Stimulated activated CD8-positive, alpha-beta memory T cell treated with anti-CD3 and anti-CD28 coated beads, Interleukin-7, amount 100 ng/mL, for 1 hour (primary cell): Measurements from ENCODE around the gene PAK4.
"Not testable (repeated sequence)": the region's sequence is repeated elsewhere in the genome, so short reads cannot be mapped to it uniquely, and the experiment has no call there.

Experiments
- DNase-seq, 2 donors: peaks; one replicate each; pipeline ENCODE4 v3.0.0-alpha.2; 2020; ENCODE audit warnings: low read depth in 2 of 2

Gene PAK4

GRCh38 chr19:39125554-39126311 lies at the start of gene PAK4:
Gene PAK4, plus strand, starts transcription at chr19:39125786. Its CDS starts 43,768 bp downstream, at chr19:39169554.
- DNase-seq = peak; percentile 94 to 95

- no peak for DNase-seq
These were observed 48.3 kb upstream of the PAK4 start for GRCh38 chr19:39077323-39077722.

DNA sequence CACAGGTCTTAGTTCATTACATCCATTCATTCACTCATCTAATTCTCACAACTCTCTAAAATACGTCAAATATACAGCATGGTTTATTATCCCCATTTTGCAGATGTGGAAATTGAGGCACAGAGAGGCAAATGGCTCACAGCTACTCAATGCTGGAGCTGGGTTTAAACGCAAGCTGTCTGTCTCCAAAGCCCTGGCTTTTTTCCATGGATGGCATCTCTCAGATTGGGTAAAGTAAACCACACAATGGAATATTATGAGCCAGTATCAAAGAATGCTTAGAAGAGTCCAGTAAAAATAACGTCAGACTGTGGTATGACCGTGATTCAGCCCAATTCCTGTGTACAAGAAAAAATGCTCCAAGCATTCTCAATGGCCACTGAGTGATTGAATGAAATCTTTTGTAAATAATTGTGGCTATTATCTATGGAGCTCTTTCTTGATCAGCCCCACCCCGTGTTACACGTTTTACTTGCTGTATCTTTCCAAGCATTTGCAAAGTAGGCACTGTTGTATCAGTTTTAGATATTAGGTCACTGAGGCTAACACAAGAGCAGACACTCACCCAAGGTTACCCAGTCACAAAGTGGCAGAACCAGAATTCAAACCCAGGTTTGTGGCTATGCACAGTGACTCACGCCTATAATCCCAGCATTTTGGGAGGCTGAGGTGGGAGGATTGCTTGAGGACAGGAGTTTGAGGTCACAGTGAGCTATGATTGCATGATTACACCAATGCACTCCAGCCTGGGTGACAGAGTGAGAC lies 47.0 kb upstream of the PAK4 start:
- no peak for DNase-seq

DNA sequence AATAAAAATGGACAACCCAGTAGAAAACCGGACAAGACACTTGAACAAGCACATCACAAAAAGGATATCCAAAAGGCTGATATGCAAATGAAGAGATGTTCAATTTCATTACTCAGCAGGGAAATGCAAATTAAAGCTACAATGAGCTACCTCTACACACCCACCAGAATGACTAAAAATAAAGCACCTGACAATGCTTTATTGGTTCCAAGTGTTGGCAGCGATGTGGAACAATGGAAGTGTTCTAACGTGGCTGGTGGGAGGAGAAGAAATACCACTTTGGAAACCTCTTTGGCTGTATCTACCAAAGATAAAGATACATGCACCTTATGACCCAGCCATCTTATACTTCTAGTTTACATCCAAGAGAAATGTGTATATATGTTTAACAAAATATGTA lies 45.2 kb upstream of the PAK4 start:
- DNase-seq = no peak

- DNase-seq = no peak
These were observed 43.4 kb upstream of the PAK4 start for GRCh38 chr19:39082167-39082566.

GRCh38 chr19:39082745-39083598 lies 42.6 kb upstream of the PAK4 start:
- no peak for DNase-seq

DNA sequence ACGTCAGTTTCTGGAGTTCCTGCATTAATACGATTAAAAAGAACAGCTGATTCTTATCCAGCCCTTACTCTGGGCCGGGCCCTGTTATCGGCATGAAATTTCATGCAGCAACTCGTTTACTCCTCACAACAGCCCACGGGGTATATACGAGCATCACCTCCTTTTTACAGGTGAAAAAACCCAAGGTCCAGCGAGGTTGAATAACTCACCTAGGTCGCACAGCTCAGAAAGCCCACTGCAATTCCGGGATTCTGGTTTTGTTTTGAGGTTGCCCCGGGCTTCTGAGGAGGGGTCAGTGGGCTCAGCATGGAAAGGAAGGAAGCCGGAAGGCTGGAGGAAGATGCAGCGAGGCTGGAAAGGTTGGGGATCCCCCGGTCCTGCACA lies 42.0 kb upstream of the PAK4 start:
- DNase-seq = no peak

DNA sequence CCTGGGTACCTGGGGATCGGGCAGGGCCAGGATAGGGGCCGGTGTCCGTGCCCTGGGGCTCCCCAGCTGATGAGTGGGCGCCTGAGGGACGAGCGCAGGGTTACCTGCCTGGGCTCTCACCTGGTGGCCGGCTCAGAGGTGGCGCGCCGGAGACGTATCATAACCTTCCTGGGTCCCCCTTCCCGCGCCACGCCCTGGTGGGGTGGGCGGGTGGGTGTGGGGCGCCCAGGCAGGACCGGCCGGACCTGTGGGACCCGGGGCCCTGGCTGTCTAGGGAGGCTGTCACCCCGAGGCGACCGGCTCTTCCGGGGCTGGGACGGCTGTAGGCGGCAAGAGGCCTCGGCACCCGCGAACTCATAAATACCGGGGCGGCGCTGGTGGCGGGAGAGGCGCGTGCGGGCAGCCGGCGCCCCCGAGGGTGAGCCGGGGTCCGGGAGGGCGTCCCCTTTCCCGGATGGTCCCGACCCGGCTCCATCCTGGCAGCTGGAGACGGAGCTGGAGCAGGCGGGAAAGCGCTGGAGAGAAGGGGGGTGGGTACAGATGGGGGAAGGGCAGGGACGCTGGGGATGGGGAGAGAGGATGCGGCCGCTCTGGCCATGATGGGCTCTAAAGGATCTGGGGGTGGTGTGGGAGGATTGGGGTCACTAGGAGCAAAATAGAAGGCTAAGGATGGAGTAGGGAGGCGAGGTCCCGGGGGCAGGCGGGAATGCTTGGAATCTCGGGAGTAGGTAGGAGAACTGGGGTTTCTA lies 41.4 kb upstream of the PAK4 start, which contains the start of gene ACP7:
ACP7 (plus strand) TSS at position 386 of the 749 bp plus-strand sequence. CDS start 902 bp downstream, outside the sequence.
- no peak for DNase-seq

DNA sequence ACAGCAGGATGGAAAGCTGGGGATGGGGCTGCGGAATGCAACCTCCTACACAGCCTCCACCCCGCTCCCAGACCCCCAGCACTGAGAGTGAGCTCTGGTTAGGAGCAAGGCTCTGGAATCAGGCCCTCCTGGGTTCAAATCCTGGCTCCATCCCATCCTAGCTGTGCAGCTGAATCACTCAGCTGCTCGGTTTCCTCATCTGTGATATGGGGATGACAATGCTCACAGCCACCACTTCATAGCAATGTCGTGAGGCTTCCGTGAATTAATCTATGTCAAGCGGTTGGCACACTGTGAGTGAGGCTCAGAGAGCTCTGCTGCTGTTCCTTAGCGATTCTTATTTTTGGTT lies 40.9 kb upstream of the PAK4 start:
- DNase-seq = no peak

DNA sequence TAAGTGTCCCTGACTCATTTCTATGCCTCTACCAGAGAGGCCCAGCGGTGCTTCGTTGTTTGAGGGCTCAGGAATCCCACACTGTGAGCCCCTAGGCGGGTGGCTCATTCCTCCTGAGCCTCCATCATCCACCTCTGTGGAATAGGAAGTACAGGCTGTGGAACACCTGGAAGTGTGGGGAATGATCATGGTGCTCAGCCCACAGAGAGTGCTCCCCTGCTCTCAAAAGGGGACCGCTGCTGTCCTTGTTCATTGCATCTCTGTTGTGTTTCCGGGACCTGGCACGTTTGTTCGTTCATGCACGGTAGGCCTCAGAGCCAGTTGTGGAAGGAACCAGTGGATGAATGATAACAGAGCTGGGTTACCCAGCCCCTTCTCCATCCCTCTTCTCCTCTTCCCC lies 40.2 kb upstream of the PAK4 start:
- no peak for DNase-seq

GRCh38 chr19:39086386-39086785 lies 39.2 kb upstream of the PAK4 start:
- DNase-seq = no peak

- DNase-seq = no peak
These were observed 37.5 kb upstream of the PAK4 start for GRCh38 chr19:39087907-39088686.

DNA sequence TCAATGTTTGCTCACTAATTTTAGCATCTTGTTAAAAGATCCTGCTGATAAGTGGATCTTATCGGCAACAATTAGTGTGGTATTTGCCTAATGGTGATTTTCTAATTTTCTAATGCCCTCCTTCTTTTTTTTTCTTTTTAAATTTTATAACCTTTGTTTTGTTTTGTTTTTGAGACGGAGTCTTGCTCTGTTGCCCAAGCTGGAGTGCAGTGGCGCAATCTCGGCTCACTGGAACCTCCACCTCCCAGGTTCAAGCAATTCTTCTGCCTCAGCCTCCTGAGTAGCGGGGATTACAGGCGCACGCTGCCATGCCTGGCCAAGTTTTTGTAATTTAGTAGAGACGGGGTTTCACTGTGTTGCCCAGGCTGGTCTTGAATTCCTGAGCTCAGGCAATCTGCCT lies 35.6 kb upstream of the PAK4 start:
- not testable (repeated sequence) for DNase-seq

DNA sequence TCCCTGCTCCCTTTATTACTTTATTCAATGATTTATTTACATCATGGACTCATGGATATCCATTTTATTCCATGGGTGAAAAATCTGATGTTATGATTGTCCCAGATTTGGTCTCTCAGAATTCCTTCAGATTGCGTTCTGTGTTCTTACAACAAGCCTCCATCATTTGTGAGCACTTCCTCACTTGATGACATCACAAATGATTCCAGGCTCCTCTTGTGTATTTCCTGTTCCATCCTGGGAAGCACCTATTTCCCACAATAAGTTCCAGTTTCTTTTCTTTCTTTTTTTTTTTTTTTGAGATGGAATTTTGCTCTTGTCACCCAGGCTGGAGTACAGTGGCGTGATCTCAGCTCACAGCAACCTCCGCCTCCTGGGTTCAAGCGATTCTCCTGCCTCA lies 34.7 kb upstream of the PAK4 start:
- DNase-seq = no peak

GRCh38 chr19:39095799-39096540 lies 29.6 kb upstream of the PAK4 start:
- not testable (repeated sequence) for DNase-seq

GRCh38 chr19:39097299-39097698 lies 28.3 kb upstream of the PAK4 start:
- no peak for DNase-seq

DNA sequence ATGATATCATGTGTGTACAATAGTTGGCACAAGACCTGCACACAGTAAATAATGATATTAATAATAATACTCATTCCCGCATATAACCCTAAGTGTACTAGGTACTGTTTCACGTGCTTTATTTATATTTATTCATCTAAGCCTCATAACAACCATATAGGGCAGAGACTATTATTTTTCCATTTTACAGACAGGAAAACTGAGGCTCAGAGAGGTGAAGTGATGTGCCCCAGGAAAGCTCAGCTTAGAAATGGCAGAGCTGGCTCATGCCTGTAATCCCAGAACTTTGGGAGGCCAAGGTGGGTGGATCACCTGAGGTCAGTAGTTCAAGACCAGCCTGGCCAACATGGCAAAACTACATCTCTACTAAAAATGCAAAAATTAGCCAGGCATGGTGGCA lies 27.9 kb upstream of the PAK4 start:
- DNase-seq = no peak

- DNase-seq = no peak
These were observed 27.0 kb upstream of the PAK4 start for GRCh38 chr19:39098365-39099269.

DNA sequence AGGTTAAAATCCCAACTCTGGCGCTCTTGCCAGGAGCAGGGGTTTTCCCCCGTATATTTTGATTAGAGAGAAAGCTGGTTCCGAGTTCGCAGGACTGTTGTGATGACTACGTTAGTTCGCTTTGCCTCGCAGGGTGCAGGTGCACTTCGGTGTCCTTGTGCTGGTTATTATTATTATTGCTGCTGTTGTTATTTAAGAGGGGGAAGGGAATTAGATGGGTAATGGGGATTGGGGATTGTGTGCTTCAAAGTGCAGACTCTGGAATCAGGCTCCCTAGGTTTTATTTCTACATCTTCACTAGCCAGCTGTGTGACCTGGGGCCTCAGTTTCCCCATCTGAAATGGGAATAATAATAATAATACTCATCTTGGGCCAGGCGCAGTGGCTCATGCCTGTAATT lies 26.2 kb upstream of the PAK4 start:
- no peak for DNase-seq
